Measurements from ENCODE around the gene R3HCC1L. TPM values are rescaled to one million over a fixed set of nuclear protein-coding genes. Genes with fewer than 3 reads are reported as not detected.

R3HCC1L gene
- total RNA-seq, 1 donor from 2014 or later = 18.7 TPM

DNA sequence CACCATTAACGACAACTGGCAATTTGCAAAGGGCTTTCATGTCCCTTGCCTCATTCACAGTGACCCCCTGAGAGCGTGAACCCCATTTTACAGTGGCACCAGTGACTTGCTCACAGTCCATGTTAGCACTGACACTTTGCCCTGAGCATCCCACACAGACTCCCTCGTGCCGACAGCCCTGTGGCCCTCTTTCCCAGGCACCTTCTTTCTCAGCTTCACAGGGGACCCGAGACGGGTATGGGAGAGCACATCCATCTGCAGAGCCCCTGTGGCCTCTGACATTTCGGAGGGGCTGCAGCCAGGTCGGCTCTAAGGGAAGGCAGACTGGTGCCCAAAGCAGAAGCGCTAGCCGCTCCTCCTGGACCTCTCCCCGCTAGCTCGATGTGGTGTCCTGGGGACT is 122.7 kb downstream of the R3HCC1L start:
- Mint-ChIP-seq H3K4me1 (ENCODE audit: low read depth) (peaks cover 5% of the 10 kb centered on the region), H3K27me3 (no peaks in the 10 kb centered on the region), H3K36me3 (ENCODE audit: insufficient read depth) (no peaks in the 10 kb centered on the region), H3K4me3 (ENCODE audit: low read depth) (no peak overlapping the region), H3K27ac (no peak overlapping the region), H3K9me3 (ENCODE audit: low read depth) (no peaks in the 10 kb centered on the region)
- TF ChIP-seq, protein P1, sequence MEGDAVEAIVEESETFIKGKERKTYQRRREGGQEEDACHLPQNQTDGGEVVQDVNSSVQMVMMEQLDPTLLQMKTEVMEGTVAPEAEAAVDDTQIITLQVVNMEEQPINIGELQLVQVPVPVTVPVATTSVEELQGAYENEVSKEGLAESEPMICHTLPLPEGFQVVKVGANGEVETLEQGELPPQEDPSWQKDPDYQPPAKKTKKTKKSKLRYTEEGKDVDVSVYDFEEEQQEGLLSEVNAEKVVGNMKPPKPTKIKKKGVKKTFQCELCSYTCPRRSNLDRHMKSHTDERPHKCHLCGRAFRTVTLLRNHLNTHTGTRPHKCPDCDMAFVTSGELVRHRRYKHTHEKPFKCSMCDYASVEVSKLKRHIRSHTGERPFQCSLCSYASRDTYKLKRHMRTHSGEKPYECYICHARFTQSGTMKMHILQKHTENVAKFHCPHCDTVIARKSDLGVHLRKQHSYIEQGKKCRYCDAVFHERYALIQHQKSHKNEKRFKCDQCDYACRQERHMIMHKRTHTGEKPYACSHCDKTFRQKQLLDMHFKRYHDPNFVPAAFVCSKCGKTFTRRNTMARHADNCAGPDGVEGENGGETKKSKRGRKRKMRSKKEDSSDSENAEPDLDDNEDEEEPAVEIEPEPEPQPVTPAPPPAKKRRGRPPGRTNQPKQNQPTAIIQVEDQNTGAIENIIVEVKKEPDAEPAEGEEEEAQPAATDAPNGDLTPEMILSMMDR (IDR thresholded peaks at IDR 0.05; ENCODE audit: unreplicated experiment) = no peak
- DNase-seq (ENCODE audit: low spot score, unreplicated experiment) = no peak

DNA sequence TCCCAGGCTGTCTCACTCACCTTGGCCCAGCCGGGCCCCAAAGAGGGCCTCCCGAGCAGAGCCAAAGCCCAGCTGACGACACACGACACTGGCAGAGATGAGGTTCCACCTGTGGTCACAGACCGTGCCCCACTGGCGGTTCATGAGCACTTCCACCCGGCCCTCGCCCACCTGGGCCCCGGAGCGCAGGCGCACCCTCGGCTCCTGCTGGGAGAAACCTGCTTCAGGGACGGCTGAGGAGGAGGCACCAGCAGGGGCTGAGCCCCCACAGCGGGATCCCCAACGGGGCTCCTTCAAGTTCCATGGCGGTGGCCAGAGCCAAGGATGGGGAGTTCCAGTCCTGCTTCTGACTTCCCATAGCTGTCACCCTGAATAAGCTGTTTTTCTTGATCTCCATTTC is 123.5 kb downstream of the R3HCC1L start:
- peaks cover 5% of the 10 kb centered on the region for H3K4me1 Mint-ChIP-seq (ENCODE audit: low read depth)
- no peaks in the 10 kb centered on the region for H3K27me3 Mint-ChIP-seq
- no peak overlapping the region for H3K27ac Mint-ChIP-seq
- DNase-seq (ENCODE audit: low spot score, unreplicated experiment) = no peak
- TF ChIP-seq, protein P1 (IDR thresholded peaks at IDR 0.05; ENCODE audit: unreplicated experiment) = no peak
- H3K36me3 Mint-ChIP-seq (ENCODE audit: insufficient read depth) = no peaks in the 10 kb centered on the region
- no peak overlapping the region for H3K4me3 Mint-ChIP-seq (ENCODE audit: low read depth)
- H3K9me3 Mint-ChIP-seq (ENCODE audit: low read depth) = no peaks in the 10 kb centered on the region

DNA sequence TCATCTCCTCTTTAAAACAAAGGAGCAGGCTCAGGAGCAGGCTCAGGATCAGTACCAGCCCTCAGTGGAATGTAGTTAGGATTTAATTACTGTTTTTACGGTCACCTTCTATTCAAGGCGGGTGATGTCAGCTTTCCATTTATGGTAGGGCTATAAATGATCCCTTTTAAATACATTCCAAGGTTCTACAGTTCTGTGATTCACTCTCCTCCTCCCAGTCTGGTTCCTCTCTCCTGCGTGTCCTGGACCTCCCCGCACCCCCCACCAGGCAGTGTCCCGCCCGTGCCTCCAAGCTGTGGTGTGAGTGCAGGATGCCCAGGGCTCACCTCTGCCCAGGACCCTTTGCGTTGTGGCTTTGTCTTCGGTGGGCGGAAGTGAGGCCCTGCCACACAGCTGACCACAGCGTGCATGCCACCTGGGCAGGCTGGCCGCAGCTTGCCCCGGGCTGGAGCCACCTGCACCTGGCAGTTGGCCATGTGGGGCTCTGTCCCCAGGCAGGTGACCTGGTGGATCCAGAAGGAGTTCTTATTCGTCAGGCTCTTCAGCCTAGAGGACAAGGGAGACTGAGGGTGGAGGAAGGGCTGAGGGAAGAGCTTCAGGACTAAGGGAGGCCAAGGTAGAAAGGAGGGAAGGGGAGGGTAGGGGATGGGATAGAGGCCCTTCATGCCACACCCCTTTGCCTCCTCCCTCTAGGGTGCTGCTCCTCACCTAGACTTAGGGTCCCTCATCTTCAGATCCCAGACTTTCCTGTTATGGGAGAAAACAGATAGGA is 124.4 kb downstream of the R3HCC1L start:
- TF ChIP-seq, protein P1 (IDR thresholded peaks at IDR 0.05; ENCODE audit: unreplicated experiment) = no peak
- H3K27me3 Mint-ChIP-seq = no peaks in the 10 kb centered on the region
- DNase-seq (ENCODE audit: low spot score, unreplicated experiment) = no peak
- H3K9me3 Mint-ChIP-seq (ENCODE audit: low read depth) = no peaks in the 10 kb centered on the region
- H3K4me3 Mint-ChIP-seq (ENCODE audit: low read depth) = no peak overlapping the region
- no peaks in the 10 kb centered on the region for H3K36me3 Mint-ChIP-seq (ENCODE audit: insufficient read depth)
- H3K4me1 Mint-ChIP-seq (ENCODE audit: low read depth) = peaks cover 5% of the 10 kb centered on the region
- H3K27ac Mint-ChIP-seq = peak overlapping the region; percentile 81

DNA sequence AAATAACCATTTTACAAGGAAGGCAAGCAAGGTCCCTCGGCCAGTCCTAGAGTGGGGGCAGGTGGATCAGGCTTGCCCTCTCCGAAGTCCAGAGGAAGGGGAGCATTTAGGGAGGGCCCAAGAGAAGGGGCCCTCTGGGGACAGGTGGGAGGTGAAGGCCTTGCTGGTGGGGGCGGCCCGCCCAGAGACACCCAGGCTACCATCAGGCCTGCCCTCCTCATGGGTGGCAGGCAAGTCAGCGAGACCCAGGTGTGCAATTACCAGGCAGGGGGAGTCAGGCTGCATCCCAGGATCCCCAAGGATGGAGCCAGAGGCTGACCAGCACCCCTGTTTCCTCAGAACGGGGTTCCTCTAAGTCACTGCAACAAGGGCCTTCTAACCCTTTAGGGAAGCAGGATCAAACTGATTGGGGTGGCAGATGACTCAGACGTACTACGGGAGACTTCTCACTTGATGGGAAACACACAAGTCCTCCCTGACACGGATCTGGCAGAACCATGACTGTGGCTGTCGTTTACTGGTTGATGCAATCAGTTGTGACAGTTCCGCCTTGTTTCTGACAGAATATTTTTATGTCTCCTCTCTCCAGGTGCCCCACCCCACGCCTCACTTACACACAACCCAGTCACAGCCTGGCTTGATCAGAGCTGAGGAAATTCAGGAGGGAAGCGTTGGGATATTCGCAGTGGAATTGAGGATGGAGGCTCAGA is 125.3 kb downstream of the R3HCC1L start:
- H3K27ac Mint-ChIP-seq = peak overlapping the region; percentile 81
- DNase-seq (ENCODE audit: low spot score, unreplicated experiment) = no peak

DNA sequence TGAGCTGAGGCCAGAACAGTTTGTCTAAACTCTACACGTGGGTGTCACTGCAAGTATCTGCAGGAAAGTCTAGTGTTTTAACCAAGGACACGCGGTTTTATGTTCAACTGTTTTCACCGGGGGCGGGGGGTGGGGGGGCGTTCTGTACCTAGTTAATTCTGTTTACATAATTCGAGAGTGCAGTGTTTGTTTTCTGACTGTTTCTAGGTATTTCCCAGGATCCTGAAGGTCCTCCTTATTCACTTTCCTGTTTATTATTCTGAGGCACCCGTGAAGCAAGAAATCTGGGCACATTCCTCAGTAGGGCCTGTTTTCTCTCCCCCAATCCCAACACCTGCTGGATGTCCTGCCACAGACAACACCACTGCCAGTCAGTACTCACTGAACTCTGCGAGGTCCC is 125.9 kb downstream of the R3HCC1L start:
- TF ChIP-seq, protein P1 (IDR thresholded peaks at IDR 0.05; ENCODE audit: unreplicated experiment) = no peak
- Mint-ChIP-seq H3K36me3 (ENCODE audit: insufficient read depth) (no peaks in the 10 kb centered on the region), H3K27me3 (peaks cover 8% of the 10 kb centered on the region), H3K4me1 (ENCODE audit: low read depth) (peaks cover 5% of the 10 kb centered on the region), H3K4me3 (ENCODE audit: low read depth) (no peak overlapping the region), H3K27ac (no peak overlapping the region), H3K9me3 (ENCODE audit: low read depth) (no peaks in the 10 kb centered on the region)
- DNase-seq (ENCODE audit: low spot score, unreplicated experiment) = no peak

More for the DNA sequence above, 125.3 kb downstream of the R3HCC1L start:
- Mint-ChIP-seq H3K4me1 (ENCODE audit: low read depth) (peaks cover 5% of the 10 kb centered on the region), H3K36me3 (ENCODE audit: insufficient read depth) (no peaks in the 10 kb centered on the region), H3K9me3 (ENCODE audit: low read depth) (no peaks in the 10 kb centered on the region), H3K4me3 (ENCODE audit: low read depth) (no peak overlapping the region), H3K27me3 (peaks cover 5% of the 10 kb centered on the region)
- TF ChIP-seq, protein P1 (IDR thresholded peaks at IDR 0.05; ENCODE audit: unreplicated experiment) = no peak
